Liver (tissue), 3 donors: Measurements from ENCODE around the gene TMPRSS11A.

Source experiments
- CTCF ChIP-seq: fragments of 150-350 bp; IDR thresholded peaks from 2 replicates; pipeline ENCODE4 v1.5.1; 2017; ENCODE audit warnings: improper control_type of control experiment, low read depth, low read length; ENCODE audit not compliant: missing input control
- GABPA ChIP-seq, 2 donors: IDR thresholded peaks in 1 of 2; conservative IDR thresholded peaks in 1 of 2; 2 replicates each; pipeline ENCODE4 v1.6.1; 2016; ENCODE audit warnings: antibody characterized with exemption in 2 of 2, mild to moderate bottlenecking in 1 of 2, moderate library complexity in 1 of 2
- MAX ChIP-seq: IDR thresholded peaks from 2 replicates; pipeline ENCODE4 v1.6.1; 2016; ENCODE audit warnings: antibody characterized with exemption
- RAD21 ChIP-seq, 2 donors: IDR thresholded peaks; 2 replicates each; pipeline ENCODE4 v1.6.1; 2016; ENCODE audit warnings: antibody characterized with exemption in 2 of 2, mild to moderate bottlenecking in 2 of 2
- REST ChIP-seq: IDR thresholded peaks from 2 replicates; pipeline ENCODE4 v1.6.1; 2016; ENCODE audit warnings: antibody characterized with exemption, mild to moderate bottlenecking
- RXRA ChIP-seq, 2 donors: IDR thresholded peaks; 2 replicates each; pipeline ENCODE4 v1.6.1; 2017 to 2018; ENCODE audit warnings: antibody characterized with exemption in 2 of 2, mild to moderate bottlenecking in 1 of 2
- TAF1 ChIP-seq: conservative IDR thresholded peaks from 2 replicates; pipeline ENCODE4 v1.6.1; 2016; ENCODE audit warnings: antibody characterized with exemption, mild to moderate bottlenecking
- YY1 ChIP-seq: IDR thresholded peaks from 2 replicates; pipeline ENCODE4 v1.6.1; 2016; ENCODE audit warnings: antibody characterized with exemption, mild to moderate bottlenecking
- TF ChIP-seq, protein P1 (sequence below): IDR thresholded peaks from 2 replicates; pipeline ENCODE4 v1.6.1; 2016; ENCODE audit warnings: antibody characterized with exemption
- donor health status: healthy.
- donor health status: healthy.

GRCh38 chr4:67928546-67928945, 34.7 kb downstream of the TMPRSS11A start:
- no peak for TF ChIP-seq RAD21 (IDR thresholded peaks at IDR 0.05)
- no peak for TF ChIP-seq CTCF
- TF ChIP-seq RXRA (IDR thresholded peaks at IDR 0.05) = no peak
- TF ChIP-seq GABPA (IDR thresholded peaks at IDR 0.05 in 1 of 2, conservative IDR thresholded peaks at IDR 0.05 in 1 of 2) = no peak
- TF ChIP-seq, protein P1, sequence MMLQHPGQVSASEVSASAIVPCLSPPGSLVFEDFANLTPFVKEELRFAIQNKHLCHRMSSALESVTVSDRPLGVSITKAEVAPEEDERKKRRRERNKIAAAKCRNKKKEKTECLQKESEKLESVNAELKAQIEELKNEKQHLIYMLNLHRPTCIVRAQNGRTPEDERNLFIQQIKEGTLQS = no peak
- no peak for TF ChIP-seq REST
- no peak for TF ChIP-seq YY1
- TF ChIP-seq MAX = no peak
- TF ChIP-seq TAF1 = no peak
